ENCODE data around the gene SPANXB1. TPM values are rescaled to one million over a fixed set of nuclear protein-coding genes. Genes with fewer than 3 reads are reported as not detected.

SPANXB1 gene
- total RNA-seq, 1 donor: not detected

Other genes starting within 250 kb of the SPANXB1 start
- gene LDOC1, start 174.5 kb downstream of the SPANXB1 start, total RNA-seq: 4.7 TPM in 2 replicates
- not detected in 2 replicates for gene SPANXC, start 239.9 kb downstream of the SPANXB1 start, total RNA-seq

All from osteoblast (primary cell).